K562 (cell line): Measurements from ENCODE around the gene CLSTN2. TPM values are rescaled to one million over a fixed set of nuclear protein-coding genes. Genes with fewer than 3 reads are reported as not detected.

Source experiments
- ATAC-seq: fragments of 200-7000 bp; cut with Tn5 transposase; 3 replicates; pipeline ENCODE4 v1.9.1; 2020; ENCODE audit warnings: moderate library complexity
- BruUV-seq: library from RNA; stranded (reverse); fragments of 400-500 nt; replicated peaks from 2 replicates; lab custom pipeline; 2021; lab: Mats Ljungman, UMichigan
- CTCF ChIA-PET: fragments of 300-600 bp; formaldehyde crosslinking; extraction: SDS; loops from one replicate; lab custom pipeline; 2021; ENCODE audit warnings: low intra/inter-chr PET ratio; lab: Yijun Ruan, JAX
- POLR2A ChIA-PET: fragments of 300-600, 350-650 bp; sonication (Branson Sonifier 250); formaldehyde crosslinking; extraction: SDS; loops from one replicate; lab custom pipeline; 2021; ENCODE audit warnings: antibody characterized with exemption, inconsistent platforms; lab: Yijun Ruan, JAX
- DNase-seq, 4 experiments: peaks; one replicate each; pipeline versions ENCODE4 v3.0.0 to v3.0.0-alpha.2; 2011 to 2018; ENCODE audit warnings: low spot score in 3 of 4, mixed read lengths in 3 of 4; ENCODE audit errors: extremely low read depth in 1 of 4
- FAIRE-seq: peaks from 2 replicates; lab custom pipeline; 2011; peaks lifted over from hg19 to GRCh38; lab: Jason Lieb, UNC
- H2AFZ ChIP-seq: 2 replicates; pipeline ENCODE4 v1.6.0; 2011; ENCODE audit warnings: low read depth, low read length, control low read depth, inconsistent platforms
- H3K27ac ChIP-seq: fragments of 200-600 bp; 3 replicates; pipeline ENCODE4 v1.8.0; 2011; ENCODE audit warnings: low read depth, mild to moderate bottlenecking, control low read depth, inconsistent platforms, low read length, moderate library complexity, mixed read lengths; ENCODE audit errors: extremely low read depth
- H3K27me3 ChIP-seq, 2 experiments: fragments of 300-600 bp in 1 of 2; 2 replicates in 1 of 2; 3 replicates in 1 of 2; pipeline versions ENCODE4 v1.6.0 to v1.8.0; 2011; ENCODE audit warnings: inconsistent platforms in 2 of 2, low read length in 2 of 2, mild to moderate bottlenecking in 1 of 2, mixed read lengths in 1 of 2, moderate library complexity in 1 of 2; ENCODE audit not compliant: control insufficient read depth in 2 of 2, insufficient read depth in 2 of 2
- H3K36me3 ChIP-seq: fragments of 300-600 bp; 3 replicates; pipeline ENCODE4 v1.8.0; 2011; ENCODE audit warnings: mild to moderate bottlenecking, low read length, inconsistent platforms; ENCODE audit not compliant: control insufficient read depth, insufficient read depth
- H3K4me1 ChIP-seq, 2 experiments: fragments of 200-600 bp in 1 of 2; replicated peaks in 1 of 2; 2 replicates in 1 of 2; 3 replicates in 1 of 2; pipeline versions ENCODE4 v1.5.1 to v1.8.0; 2011; ENCODE audit warnings: inconsistent platforms in 2 of 2, low read length in 2 of 2, mild to moderate bottlenecking in 1 of 2, mixed read lengths in 1 of 2, moderate library complexity in 1 of 2; ENCODE audit not compliant: control insufficient read depth in 2 of 2, insufficient read depth in 2 of 2
- H3K4me2 ChIP-seq: 2 replicates; pipeline ENCODE4 v1.6.1; 2011; ENCODE audit warnings: low read length, control low read depth, inconsistent platforms, mixed read lengths; ENCODE audit not compliant: insufficient read depth
- H3K4me3 ChIP-seq: fragments of 200-600 bp; sonication (generic), shearing (Covaris generic); 2 replicates; pipeline ENCODE4 v1.5.1; 2016; ENCODE audit warnings: control low read depth, inconsistent platforms
- H3K79me2 ChIP-seq: fragments of 200-600 bp; 3 replicates; pipeline ENCODE4 v1.8.0; 2011; ENCODE audit warnings: low read length, inconsistent platforms; ENCODE audit not compliant: control insufficient read depth, insufficient read depth
- H3K9ac ChIP-seq, 2 experiments: 2 replicates each; pipeline versions ENCODE4 v1.6.0 to v1.6.1; 2011; ENCODE audit warnings: low read depth in 2 of 2, low read length in 2 of 2, control low read depth in 1 of 2, inconsistent platforms in 1 of 2, mild to moderate bottlenecking in 1 of 2, mixed read lengths in 1 of 2; ENCODE audit not compliant: insufficient read depth in 1 of 2
- H3K9me1 ChIP-seq: one replicate; pipeline ENCODE4 v1.6.0; 2011; ENCODE audit warnings: inconsistent platforms, mild to moderate bottlenecking, low read length, moderate library complexity; ENCODE audit not compliant: control insufficient read depth, insufficient read depth
- H3K9me3 ChIP-seq: replicated peaks from 2 replicates; pipeline ENCODE4 v1.5.1; 2011; ENCODE audit warnings: low read depth, low read length, inconsistent platforms; ENCODE audit not compliant: control insufficient read depth, insufficient read depth
- H4K20me1 ChIP-seq: replicated peaks from 2 replicates; pipeline ENCODE4 v1.6.1; 2011; ENCODE audit warnings: low read length, inconsistent platforms, mixed read lengths; ENCODE audit not compliant: control insufficient read depth, insufficient read depth
- CHD4 ChIP-seq: fragments of 200-600 bp; sonication (generic); IDR thresholded peaks from 3 replicates; pipeline ENCODE4 v1.6.1; 2012; ENCODE audit warnings: low read depth, mild to moderate bottlenecking, mixed read lengths, low read length, inconsistent platforms; ENCODE audit not compliant: insufficient read depth, insufficient replicate concordance, poor library complexity, severe bottlenecking
- DIDO1 ChIP-seq: fragments of 450-650 bp; IDR thresholded peaks from 2 replicates; pipeline ENCODE4 v1.6.1; 2016; ENCODE audit warnings: low read depth, missing biosample characterization, missing genetic modification characterization
- JUNB ChIP-seq: fragments of 450-650 bp; formaldehyde crosslinking; conservative IDR thresholded peaks from 2 replicates; pipeline ENCODE4 v1.4.0; 2020; ENCODE audit warnings: mild to moderate bottlenecking
- KDM1A ChIP-seq, 2 experiments: fragments of 450-650 bp; IDR thresholded peaks; 2 replicates each; pipeline ENCODE4 v1.6.1; 2016; ENCODE audit warnings: mild to moderate bottlenecking in 2 of 2
- MCM5 ChIP-seq: fragments of 450-650 bp; IDR thresholded peaks from 2 replicates; pipeline ENCODE4 v1.6.1; 2016; ENCODE audit warnings: low read depth
- PPARD ChIP-seq: fragments of 250-450 bp; sonication (Bioruptor Pico); IDR thresholded peaks from 2 replicates; pipeline ENCODE4 v1.8.0; 2022; ENCODE audit warnings: inconsistent platforms, mild to moderate bottlenecking, moderate library complexity
- TSHZ1 ChIP-seq: fragments of 250-450 bp; sonication (Bioruptor Pico); IDR thresholded peaks from 2 replicates; pipeline ENCODE4 v1.4.0; 2020; ENCODE audit warnings: mild to moderate bottlenecking, moderate library complexity
- ZBTB43 ChIP-seq: sonication (generic); formaldehyde crosslinking; IDR thresholded peaks from 2 replicates; pipeline ENCODE4 v1.8.0; 2023; ENCODE audit warnings: mild to moderate bottlenecking, missing genetic modification reagents
- ZNF140 ChIP-seq: fragments of 250-450 bp; sonication (Bioruptor Pico); IDR thresholded peaks from 2 replicates; pipeline ENCODE4 v1.8.0; 2021; ENCODE audit warnings: moderate library complexity, mild to moderate bottlenecking, inconsistent platforms
- ZNF143 ChIP-seq: sonication (generic); formaldehyde crosslinking; IDR thresholded peaks from 2 replicates; pipeline ENCODE4 v1.9.0; 2022; ENCODE audit warnings: mild to moderate bottlenecking, missing genetic modification reagents
- ZNF696 ChIP-seq: fragments of 250-450 bp; sonication (Bioruptor Pico); conservative IDR thresholded peaks from 2 replicates; pipeline ENCODE4 v1.4.0; 2020; ENCODE audit warnings: mild to moderate bottlenecking, moderate library complexity
- WGBS: fragments of 100-300 bp; shearing (Covaris generic); methylation state at CpG from one replicate; pipeline ENCODE4 v1.1.6; 2016; ENCODE audit warnings: low coverage, mixed read lengths; ENCODE audit not compliant: insufficient coverage; ENCODE audit errors: missing lambda C conversion rate; 5-methylcytosine and 5-hydroxymethylcytosine counted together
- in situ Hi-C: fragments of 300-500 bp; cut with MboI; formaldehyde crosslinking; loops from 4 replicates; pipeline ENCODE4 v1.15.0; 2018; ENCODE audit warnings: inconsistent platforms, mixed read lengths
- intact Hi-C: fragments of 100-400 bp; cut with micrococcal nuclease; formaldehyde crosslinking; loops from 2 replicates; pipeline ENCODE4 v1.14.2; 2022
- polyA plus RNA-seq, 8 experiments: library from polyadenylated mRNA; depleted of rRNA in 4 of 8; stranded (reverse) in 5 of 8; unstranded in 3 of 8; fragments of >200 nt; fragmentation: Nextera tagmentation in 2 of 8; fragmentation: Illumina TruSeq in 1 of 8; extraction: Ambion mirVana in 2 of 8; extraction: Trizol in 1 of 8; gene quantifications; 2 replicates each; pipeline versions ENCODE4 v1.2.1 to v1.2.3, GENCODE V29; 2011 to 2014; ENCODE audit warnings: inconsistent platforms in 1 of 8, missing spikeins in 1 of 8
- total RNA-seq, 7 experiments: library from RNA; depleted of rRNA in 6 of 7; stranded (reverse); fragments of >200 nt in 6 of 7; fragmentation: Illumina TruSeq in 2 of 7; extraction: Trizol in 2 of 7; gene quantifications; 2 replicates each; pipeline versions ENCODE4 v1.2.1 to v1.2.3, GENCODE V29; 2011 to 2021; ENCODE audit warnings: low replicate concordance in 1 of 7
- TF ChIP-seq, protein P1 (sequence below): fragments of 450-650 bp; IDR thresholded peaks from 2 replicates; pipeline ENCODE4 v1.6.1; 2014; ENCODE audit warnings: low read depth, mild to moderate bottlenecking, moderate library complexity, borderline replicate concordance
- TF ChIP-seq, protein P2 (sequence below): fragments of 450-650 bp; formaldehyde crosslinking; IDR thresholded peaks from 2 replicates; pipeline ENCODE4 v1.4.0; 2020; ENCODE audit warnings: mild to moderate bottlenecking, moderate library complexity

CLSTN2 gene
- total and polyA plus RNA-seq, 9 of the 15 experiments (the other 6 are each of a cell fraction or from before 2014, with no cell fraction given) = 0.02 to 0.04 (median 0.04) TPM; not detected in 6

GRCh38 chr3:140373234-140373633 is 438.2 kb downstream of the CLSTN2 start:
- H3K9me1 ChIP-seq = no peaks in the 10 kb centered on the region
- WGBS = 0% methylated on average over 1 of the region's 1 CpG
- FAIRE-seq (no peak), ATAC-seq (no peak), DNase-seq (no peak)
- no peak overlapping the region for H3K9ac ChIP-seq
- BruUV-seq = no TSS peak
- no peaks in the 10 kb centered on the region for H3K4me1 ChIP-seq
- in situ Hi-C loops (no loop called here), intact Hi-C loops (no loop called here)
- no peak overlapping the region for H3K27ac ChIP-seq
- no peak overlapping the region for H3K4me2 ChIP-seq
- CTCF ChIA-PET = interaction anchor here (0.6 kb wide), 1 partner anchor 1417 kb away, joined by 3 read pairs; no protein-coding TSS in a partner anchor
- POLR2A ChIA-PET = interaction anchor here (0.6 kb wide), 1 partner anchor 486 kb away, joined by 3 read pairs; no protein-coding TSS in a partner anchor
- H4K20me1 ChIP-seq = no peaks in the 10 kb centered on the region; the same call in 1 of the 2 replicates
- H2AFZ ChIP-seq = no peak overlapping the region
- H3K36me3 ChIP-seq = no peaks in the 10 kb centered on the region
- H3K27me3 ChIP-seq = peaks cover 0 to 1% of the 10 kb centered on the region in 2 experiments; a peak in 1 of 5 replicates
- H3K79me2 ChIP-seq = no peaks in the 10 kb centered on the region
- no peaks in the 10 kb centered on the region for H3K9me3 ChIP-seq
- no peak overlapping the region for H3K4me3 ChIP-seq
- TF ChIP-seq JUNB (CRISPR knock-in tag) = no peak
- TF ChIP-seq ZNF143 (CRISPR knock-in tag) = no peak
- TF ChIP-seq, protein P1, sequence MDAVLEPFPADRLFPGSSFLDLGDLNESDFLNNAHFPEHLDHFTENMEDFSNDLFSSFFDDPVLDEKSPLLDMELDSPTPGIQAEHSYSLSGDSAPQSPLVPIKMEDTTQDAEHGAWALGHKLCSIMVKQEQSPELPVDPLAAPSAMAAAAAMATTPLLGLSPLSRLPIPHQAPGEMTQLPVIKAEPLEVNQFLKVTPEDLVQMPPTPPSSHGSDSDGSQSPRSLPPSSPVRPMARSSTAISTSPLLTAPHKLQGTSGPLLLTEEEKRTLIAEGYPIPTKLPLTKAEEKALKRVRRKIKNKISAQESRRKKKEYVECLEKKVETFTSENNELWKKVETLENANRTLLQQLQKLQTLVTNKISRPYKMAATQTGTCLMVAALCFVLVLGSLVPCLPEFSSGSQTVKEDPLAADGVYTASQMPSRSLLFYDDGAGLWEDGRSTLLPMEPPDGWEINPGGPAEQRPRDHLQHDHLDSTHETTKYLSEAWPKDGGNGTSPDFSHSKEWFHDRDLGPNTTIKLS = no peak
- no peak for TF ChIP-seq ZNF140 (CRISPR knock-in tag)
- no peak for TF ChIP-seq MCM5
- TF ChIP-seq DIDO1 (tag) = no peak
- no peak for TF ChIP-seq ZBTB43
- no peak for TF ChIP-seq CHD4
- TF ChIP-seq, protein P2, sequence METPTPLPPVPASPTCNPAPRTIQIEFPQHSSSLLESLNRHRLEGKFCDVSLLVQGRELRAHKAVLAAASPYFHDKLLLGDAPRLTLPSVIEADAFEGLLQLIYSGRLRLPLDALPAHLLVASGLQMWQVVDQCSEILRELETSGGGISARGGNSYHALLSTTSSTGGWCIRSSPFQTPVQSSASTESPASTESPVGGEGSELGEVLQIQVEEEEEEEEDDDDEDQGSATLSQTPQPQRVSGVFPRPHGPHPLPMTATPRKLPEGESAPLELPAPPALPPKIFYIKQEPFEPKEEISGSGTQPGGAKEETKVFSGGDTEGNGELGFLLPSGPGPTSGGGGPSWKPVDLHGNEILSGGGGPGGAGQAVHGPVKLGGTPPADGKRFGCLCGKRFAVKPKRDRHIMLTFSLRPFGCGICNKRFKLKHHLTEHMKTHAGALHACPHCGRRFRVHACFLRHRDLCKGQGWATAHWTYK = no peak
- TF ChIP-seq PPARD (CRISPR knock-in tag) = no peak
- no peak for TF ChIP-seq KDM1A (IDR thresholded peaks at IDR 0.05)
- TF ChIP-seq TSHZ1 (CRISPR knock-in tag) = no peak
- no peak for TF ChIP-seq ZNF696 (CRISPR knock-in tag)
